Cardiac septum (tissue), 1 donor: ENCODE measurements around the gene CDK16. TPM values are rescaled to one million over a fixed set of nuclear protein-coding genes. Genes with fewer than 3 reads are reported as not detected.
"Not testable (repeated sequence)": the region's sequence is repeated elsewhere in the genome, so short reads cannot be mapped to it uniquely, and the experiment has no call there.

ENCODE experiments used
- DNase-seq: peaks from one replicate; pipeline ENCODE4 v3.0.0-alpha.2; 2020; ENCODE audit warnings: low spot score
- intact Hi-C: fragments of 100-400 bp; cut with DNase I; formaldehyde crosslinking; loops from one replicate; pipeline ENCODE4 v1.14.0; 2022
- total RNA-seq: library from RNA; stranded (reverse); fragmentation: NEBNext Ultra II Directional; extraction: Animal tissue kit (Norgen Biotek cat#: 25700); gene quantifications from one replicate; pipeline ENCODE4 v1.2.1, GENCODE V29; 2021
- donor health status: DM: no; HTN: no; CAD: no.

Gene CDK16
- total RNA-seq, 1 donor from 2014 or later = 177 TPM

GRCh38 chrX:47234583-47234982, 16.1 kb downstream of the CDK16 start:
- no peak for DNase-seq
- intact Hi-C loops = no loop called here

- DNase-seq = no peak
- intact Hi-C loops = no loop called here
Measured at GRCh38 chrX:47235691-47236103, 17.2 kb downstream of the CDK16 start.

GRCh38 chrX:47239199-47239598, 20.7 kb downstream of the CDK16 start:
- intact Hi-C loops = no loop called here
- DNase-seq = peak; percentile 38

- intact Hi-C loops = no loop called here
- peak; percentile 36 for DNase-seq
Measured at GRCh38 chrX:47239898-47240545, 21.5 kb downstream of the CDK16 start.

DNA sequence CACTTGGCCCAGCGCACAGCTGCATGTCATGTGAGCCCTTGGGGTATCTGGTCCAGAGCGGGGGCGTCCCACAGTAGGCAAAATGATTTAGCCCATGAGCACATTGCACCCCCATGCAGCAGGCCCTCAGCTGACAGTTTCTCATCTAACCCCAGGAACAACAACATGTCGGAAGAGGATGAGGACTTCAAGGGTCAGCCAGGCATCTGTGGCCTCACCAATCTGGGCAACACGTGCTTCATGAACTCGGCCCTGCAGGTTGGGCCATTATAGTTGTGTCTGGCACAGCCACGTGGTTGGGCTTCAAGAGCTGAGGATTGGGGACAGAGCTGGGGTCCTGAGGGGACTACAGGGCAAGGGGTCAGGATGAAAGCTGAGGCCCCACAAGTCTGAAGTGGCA, 22.1 kb downstream of the CDK16 start:
- intact Hi-C loops = no loop called here
- peak; percentile 43 for DNase-seq

- peak; percentile 63 for DNase-seq
- intact Hi-C loops = no loop called here
Measured at GRCh38 chrX:47241201-47242011, 22.9 kb downstream of the CDK16 start.

DNA sequence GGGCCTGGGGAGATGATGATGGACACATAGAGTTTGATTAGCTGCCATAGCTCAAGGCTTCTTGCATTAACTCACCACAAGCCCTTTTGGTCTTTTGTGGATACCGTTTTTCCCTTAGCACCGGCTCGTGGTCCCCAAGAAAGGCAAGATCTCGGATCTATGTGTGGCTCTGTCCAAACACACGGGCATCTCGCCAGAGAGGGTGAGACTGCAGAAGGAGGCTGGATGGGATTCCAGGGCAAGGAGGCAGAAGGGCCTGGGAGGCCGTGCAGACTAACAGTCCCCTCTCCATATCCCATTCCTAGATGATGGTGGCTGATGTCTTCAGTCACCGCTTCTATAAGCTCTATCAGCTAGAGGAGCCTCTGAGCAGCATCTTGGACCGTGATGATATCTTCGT, 23.8 kb downstream of the CDK16 start:
- no peak for DNase-seq
- intact Hi-C loops = no loop called here

DNA sequence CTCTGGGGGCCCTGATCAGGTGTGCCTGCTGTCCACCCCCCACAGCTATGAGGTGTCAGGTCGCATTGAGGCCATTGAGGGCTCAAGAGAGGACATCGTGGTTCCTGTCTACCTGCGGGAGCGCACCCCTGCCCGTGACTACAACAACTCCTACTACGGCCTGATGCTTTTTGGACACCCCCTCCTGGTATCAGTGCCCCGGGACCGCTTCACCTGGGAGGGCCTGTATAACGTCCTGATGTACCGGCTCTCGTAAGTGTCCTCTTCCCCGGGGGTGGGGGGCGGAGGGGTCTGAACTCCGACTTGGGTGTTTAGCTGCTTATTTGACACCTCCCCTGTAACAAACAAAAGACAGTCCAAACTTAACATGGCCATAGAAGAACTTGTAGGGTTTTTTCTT, 24.9 kb downstream of the CDK16 start:
- peak; percentile 51 for DNase-seq
- intact Hi-C loops = no loop called here

DNA sequence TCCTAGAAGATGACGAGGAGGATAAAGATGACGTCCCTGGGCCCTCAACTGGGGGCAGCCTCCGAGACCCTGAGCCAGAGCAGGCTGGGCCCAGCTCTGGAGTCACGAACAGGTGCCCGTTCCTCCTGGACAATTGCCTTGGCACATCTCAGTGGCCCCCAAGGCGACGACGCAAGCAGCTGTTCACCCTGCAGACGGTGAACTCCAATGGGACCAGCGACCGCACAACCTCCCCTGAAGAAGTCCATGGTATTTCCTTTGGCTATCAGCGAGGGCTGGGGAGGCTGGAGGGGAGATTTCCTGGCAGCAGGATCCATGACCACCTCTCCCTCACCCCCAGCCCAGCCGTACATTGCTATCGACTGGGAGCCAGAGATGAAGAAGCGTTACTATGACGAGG, 26.2 kb downstream of the CDK16 start:
- intact Hi-C loops = no loop called here
- peak; percentile 74 for DNase-seq

- intact Hi-C loops = no loop called here
- DNase-seq = peak; percentile 44
Measured at GRCh38 chrX:47245156-47245555, 26.7 kb downstream of the CDK16 start.

DNA sequence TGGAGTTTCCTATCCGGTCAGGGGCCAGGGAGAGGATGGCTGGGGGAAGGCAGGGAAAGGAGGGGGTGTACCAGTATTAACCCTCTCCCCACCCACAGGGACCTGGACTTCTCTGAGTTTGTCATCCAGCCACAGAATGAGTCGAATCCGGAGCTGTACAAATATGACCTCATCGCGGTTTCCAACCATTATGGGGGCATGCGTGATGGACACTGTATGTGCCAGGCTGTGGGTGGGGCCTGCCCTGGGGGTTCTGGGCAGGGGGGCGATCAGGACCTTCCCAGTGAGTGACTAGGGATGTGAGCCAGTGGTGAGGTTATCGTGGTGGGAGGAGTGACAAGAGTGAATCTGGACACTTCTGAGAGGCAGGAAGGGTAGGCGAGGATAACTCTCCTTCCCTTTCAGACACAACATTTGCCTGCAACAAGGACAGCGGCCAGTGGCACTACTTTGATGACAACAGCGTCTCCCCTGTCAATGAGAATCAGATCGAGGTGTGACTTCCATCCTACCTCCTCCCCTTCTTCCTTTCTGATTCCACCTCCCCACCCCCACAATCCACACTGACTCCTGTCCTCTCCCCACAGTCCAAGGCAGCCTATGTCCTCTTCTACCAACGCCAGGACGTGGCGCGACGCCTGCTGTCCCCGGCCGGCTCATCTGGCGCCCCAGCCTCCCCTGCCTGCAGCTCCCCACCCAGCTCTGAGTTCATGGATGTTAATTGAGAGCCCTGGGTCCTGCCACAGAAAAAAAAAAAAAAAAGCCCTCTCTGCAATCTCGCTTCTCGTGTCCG, 28.9 kb downstream of the CDK16 start:
- intact Hi-C loops = no loop called here
- DNase-seq = peak; percentile 26

DNA sequence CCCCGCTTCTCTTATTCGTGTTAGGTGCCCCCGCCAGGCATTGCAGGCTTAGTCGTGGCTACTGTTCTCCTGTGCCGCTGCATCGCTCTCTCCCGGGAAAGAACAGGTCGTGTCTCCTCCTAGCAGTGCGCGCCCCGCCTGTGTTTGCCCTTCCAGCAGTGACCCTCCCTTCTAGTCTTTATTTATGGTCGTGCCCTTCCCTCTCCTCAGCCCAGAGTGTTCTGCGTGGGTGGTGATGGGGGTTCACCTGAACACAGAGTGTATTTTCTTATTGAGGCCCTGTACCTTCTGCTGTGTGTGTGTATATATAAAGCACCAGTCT, 29.5 kb downstream of the CDK16 start:
- DNase-seq = peak; percentile 66
- intact Hi-C loops = no loop called here

DNA sequence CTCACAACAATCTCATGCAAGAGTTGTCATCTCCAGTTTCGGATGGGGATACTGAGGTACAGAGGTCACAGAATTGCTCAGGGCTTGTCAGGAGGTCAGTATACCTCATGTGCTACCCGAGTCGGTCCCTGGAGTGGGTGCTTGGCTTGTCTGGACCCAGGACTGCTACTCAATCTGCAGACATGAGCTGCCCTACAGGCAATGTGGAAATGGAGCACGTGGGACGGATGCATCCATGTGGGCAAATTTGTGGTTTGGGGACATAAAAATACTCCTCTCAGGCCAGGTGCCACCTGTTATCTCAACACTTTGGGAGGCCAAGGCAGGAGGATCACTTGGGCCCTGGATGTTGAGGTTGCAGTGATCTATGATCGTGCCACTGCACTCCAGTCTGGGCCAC, 30.1 kb downstream of the CDK16 start:
- DNase-seq = peak; percentile 56
- intact Hi-C loops = no loop called here

DNA sequence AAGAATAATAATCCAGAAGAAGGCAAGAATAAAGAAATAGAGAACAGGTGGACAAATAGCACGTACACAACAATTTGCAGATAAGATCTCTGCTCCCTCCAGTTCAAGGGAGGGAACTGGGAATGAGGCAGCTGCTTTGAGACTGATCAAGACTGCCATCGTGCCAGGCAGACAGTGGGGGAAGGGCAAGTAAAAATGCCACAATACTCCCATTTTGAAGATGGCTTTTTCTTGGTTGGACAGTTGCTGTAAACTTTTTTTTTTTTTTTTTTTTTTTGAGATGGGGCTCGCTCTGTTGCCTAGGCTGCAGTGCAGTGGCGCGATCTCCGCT, 31.5 kb downstream of the CDK16 start:
- intact Hi-C loops = no loop called here
- DNase-seq = no peak

DNA sequence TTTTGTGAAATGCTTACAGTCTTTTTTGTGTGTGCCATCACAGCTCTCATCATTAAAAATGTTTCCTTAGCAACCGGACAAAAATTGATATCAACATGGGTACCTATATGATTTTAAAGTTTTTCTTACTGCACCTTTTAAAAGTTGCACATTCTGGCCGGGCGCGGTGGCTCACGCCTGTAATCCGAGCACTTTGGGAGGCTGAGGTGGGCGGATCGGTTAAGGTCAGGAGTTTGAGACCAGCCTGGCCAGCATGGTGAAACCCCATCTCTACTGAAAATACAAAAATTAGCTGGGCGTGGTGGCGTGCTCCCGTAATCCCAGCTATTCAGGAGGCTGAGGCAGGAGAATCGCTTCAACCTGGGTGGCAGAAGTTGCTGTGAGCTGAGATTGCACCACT, 39.1 kb downstream of the CDK16 start:
- DNase-seq, intact Hi-C loops: not testable (repeated sequence)

DNA sequence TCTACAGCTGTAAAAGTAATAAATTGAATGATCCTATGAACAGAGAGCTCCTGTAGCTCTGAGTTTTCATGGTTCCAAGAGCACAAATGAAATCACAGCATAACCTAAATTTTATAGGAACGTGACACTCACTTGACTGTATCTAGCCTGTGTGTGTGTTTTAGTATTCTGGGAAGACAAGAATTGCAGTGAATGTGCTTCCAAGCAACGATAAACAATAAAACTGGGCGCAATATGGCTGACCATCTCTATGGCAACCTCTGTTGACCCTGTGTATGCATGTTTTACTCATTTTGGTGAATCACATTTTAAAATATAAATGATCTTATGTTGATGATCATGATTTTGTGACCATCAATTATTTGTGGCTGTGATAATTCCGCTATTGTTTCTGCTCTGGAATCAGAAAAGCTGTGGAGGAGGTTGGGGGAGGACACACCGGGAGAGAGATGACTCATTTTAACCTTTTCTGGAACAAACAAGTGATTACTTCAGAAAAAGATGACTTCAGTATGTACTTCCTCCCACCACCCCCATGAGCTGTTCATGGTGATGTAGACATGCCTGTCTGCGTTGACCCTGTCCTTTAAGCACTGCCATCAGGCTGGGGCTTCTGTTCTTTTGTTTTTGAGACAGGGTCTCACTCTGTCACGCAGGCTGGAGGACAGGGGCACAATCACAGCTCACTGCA, 46.1 kb downstream of the CDK16 start:
- intact Hi-C loops = no loop called here

DNA sequence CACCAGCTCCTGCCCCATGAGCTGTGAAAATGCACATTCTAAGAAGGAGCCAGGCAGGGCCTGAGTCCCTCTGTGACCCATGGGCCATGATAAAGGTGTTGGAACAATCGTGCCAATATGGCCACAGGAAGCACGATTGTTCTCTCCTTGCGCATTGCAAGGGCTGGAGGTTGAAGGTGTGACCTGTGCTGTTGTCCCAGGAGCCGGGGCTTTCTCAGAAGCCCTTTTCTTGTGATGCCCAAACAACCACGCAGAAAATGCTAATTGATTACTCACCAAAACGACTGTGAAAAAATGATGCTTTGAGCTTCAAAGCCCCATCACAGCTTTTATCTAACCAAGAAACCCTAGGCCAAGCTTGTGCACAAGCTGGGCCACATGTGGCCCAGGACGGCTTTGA, 48.2 kb downstream of the CDK16 start:
- no peak for DNase-seq
- intact Hi-C loops = no loop called here

More for the DNA sequence above, 46.1 kb downstream of the CDK16 start:
- DNase-seq = no peak

DNA sequence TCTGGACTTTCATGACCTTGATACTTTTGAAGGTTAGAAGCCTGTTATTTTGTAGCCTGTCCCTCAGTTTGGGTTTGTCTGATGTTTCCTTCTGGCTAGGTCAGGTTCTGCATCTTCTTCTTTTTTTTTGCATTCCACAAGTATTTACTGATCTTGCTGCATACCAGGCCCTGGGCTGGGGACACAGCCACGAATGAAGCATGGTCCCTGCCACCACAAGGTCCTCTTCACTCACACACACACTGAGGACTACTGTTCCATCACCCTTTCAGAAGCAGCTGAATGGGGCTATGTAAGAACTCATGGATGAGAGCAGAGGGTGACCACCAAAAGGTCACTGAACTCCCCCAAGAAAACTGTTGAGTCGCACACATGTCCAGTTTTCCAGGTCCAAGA, 53.5 kb downstream of the CDK16 start:
- no peak for DNase-seq
- intact Hi-C loops = no loop called here

GRCh38 chrX:47273011-47273730, 54.7 kb downstream of the CDK16 start:
- intact Hi-C loops = no loop called here
- no peak for DNase-seq

DNA sequence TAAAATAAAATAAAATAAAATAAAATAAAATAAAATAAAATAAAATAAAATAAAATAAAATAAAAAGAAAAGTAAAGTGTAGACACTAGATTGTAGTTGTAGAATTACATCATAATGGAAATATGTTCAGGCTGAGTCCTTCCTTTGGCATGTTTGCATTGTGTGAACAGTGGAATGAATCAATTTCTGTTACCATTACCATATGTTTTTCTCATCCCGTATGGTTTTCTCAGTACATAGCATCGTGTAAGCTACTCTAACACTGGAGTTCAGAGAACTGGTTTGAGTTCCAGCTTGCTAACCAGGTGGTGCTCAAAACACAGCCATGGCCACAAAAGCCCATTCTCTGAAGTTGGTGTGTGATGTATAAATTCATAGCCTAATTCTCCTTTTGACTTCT, 60.2 kb downstream of the CDK16 start:
- intact Hi-C loops = no loop called here
- DNase-seq = no peak
